ENCODE data around the gene C13orf46. TPM values are rescaled to one million over a fixed set of nuclear protein-coding genes. Genes with fewer than 3 reads are reported as not detected.

C13orf46 gene
- total RNA-seq, 1 experiment from 2014 or later = 1.4 TPM

- ChIA-PET CTCF (interaction anchor here (1.2 to 1.3 kb wide), 2 partner anchors 8 to 13 kb away, joined by 4 to 6 read pairs; no protein-coding TSS in a partner anchor), POLR2A (interaction anchor here (3.3 to 4.0 kb wide), 2 partner anchors 47 to 96 kb away, joined by 33 to 47 read pairs; no protein-coding TSS in a partner anchor)
- no peak for DNase-seq (ENCODE audit: unreplicated experiment)
- no peak overlapping the region for H3K27ac Mint-ChIP-seq (ENCODE audit: low read depth, unreplicated experiment)
- intact Hi-C loops (cut with micrococcal nuclease) = no loop called here
- TF ChIP-seq CTCF (IDR thresholded peaks at IDR 0.05; ENCODE audit: unreplicated experiment) = no peak
- H3K9me3 Mint-ChIP-seq (ENCODE audit: unreplicated experiment) = no peaks in the 10 kb centered on the region
- no peaks in the 10 kb centered on the region for H3K27me3 Mint-ChIP-seq (ENCODE audit: insufficient read depth, unreplicated experiment)
- no peaks in the 10 kb centered on the region for H3K36me3 Mint-ChIP-seq (ENCODE audit: insufficient read depth, unreplicated experiment)
- no TSS peak for BruUV-seq (replicated peaks)
- peaks cover 5% of the 10 kb centered on the region for H3K4me1 Mint-ChIP-seq (ENCODE audit: insufficient read depth, unreplicated experiment)
- H3K4me3 Mint-ChIP-seq (ENCODE audit: unreplicated experiment) = no peak overlapping the region
Observed at GRCh38 chr13:113968463-113969310, 5.2 kb downstream of the C13orf46 start.

DNA sequence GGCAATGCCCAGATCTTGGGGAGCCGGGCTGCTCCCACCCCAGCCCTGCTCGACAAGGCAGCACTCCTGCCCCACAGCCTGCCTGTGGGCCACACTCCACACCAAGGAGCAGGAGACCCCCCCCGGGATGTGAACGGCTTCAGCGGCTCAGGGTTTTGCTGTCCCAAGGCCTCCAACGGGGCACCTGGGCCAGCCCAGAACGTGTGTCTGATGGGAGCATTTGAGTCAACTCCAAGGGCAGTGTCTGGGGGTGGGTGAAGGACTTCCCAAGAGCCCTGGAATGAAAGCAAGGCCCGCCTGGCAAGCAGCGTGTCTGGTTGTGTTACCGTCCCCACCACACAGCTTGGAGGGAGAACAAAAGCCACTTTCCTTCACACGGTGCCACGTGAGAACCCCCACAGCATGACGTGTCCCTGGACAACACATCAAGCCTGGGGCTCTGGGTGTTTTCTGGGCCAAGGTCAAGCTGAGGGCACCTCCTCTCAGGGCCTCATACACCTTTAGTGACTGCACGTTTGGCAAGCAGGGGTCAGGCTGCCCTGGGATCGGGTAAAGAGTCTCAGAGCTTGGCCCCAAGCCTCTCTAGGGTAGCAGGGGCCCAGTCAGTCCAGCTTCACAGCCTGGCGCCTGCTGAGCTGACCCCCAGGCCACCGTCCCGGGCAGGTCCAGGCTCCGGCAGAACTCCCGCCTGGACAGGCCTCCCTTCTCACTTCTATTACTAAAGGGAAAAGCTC lies 6.0 kb downstream of the C13orf46 start:
- POLR2A ChIA-PET = no interaction called here
- Mint-ChIP-seq H3K36me3 (ENCODE audit: insufficient read depth, unreplicated experiment) (no peaks in the 10 kb centered on the region), H3K4me3 (ENCODE audit: unreplicated experiment) (no peak overlapping the region), H3K4me1 (ENCODE audit: insufficient read depth, unreplicated experiment) (peaks cover 5% of the 10 kb centered on the region), H3K9me3 (ENCODE audit: unreplicated experiment) (no peaks in the 10 kb centered on the region), H3K27ac (ENCODE audit: low read depth, unreplicated experiment) (no peak overlapping the region), H3K27me3 (ENCODE audit: insufficient read depth, unreplicated experiment) (no peaks in the 10 kb centered on the region)
- TF ChIP-seq CTCF (IDR thresholded peaks at IDR 0.05; ENCODE audit: unreplicated experiment) = no peak
- BruUV-seq (replicated peaks) = no TSS peak
- intact Hi-C loops (cut with micrococcal nuclease) = no loop called here
- CTCF ChIA-PET = interaction anchor here (1.2 to 1.3 kb wide), 2 partner anchors 8 to 14 kb away, joined by 4 to 6 read pairs; no protein-coding TSS in a partner anchor
- no peak for DNase-seq (ENCODE audit: unreplicated experiment)

DNA sequence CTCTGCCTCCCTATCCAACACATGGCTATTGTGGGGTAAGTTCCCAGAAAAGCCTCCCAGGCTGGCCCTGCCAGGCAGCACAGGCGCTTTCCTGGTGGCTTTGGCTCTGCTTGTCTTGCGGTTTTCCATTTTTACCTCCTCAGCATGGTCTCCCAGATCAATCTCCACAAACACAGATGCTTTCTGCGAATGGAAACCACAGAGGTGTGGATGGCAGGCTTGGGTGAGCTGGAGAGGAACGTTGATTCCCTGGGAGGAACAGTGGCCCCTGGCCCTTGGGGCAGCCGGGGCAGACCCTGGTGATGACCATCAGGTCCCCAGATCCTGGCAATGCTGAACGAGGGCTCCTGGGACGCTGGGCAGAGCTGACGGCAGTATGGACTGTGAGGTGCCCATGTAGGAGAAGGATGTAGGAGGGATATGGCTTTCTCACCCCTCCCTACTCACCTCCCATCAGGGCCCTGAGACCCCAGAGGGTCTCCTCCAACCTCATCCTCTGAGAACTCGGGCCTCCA lies 6.6 kb downstream of the C13orf46 start:
- intact Hi-C loops (cut with micrococcal nuclease) = no loop called here
- Mint-ChIP-seq H3K4me1 (ENCODE audit: insufficient read depth, unreplicated experiment) (peaks cover 5% of the 10 kb centered on the region), H3K27me3 (ENCODE audit: insufficient read depth, unreplicated experiment) (no peaks in the 10 kb centered on the region), H3K36me3 (ENCODE audit: insufficient read depth, unreplicated experiment) (no peaks in the 10 kb centered on the region), H3K27ac (ENCODE audit: low read depth, unreplicated experiment) (no peak overlapping the region), H3K9me3 (ENCODE audit: unreplicated experiment) (no peaks in the 10 kb centered on the region), H3K4me3 (ENCODE audit: unreplicated experiment) (no peak overlapping the region)
- no peak for DNase-seq (ENCODE audit: unreplicated experiment)
- TF ChIP-seq CTCF (IDR thresholded peaks at IDR 0.05; ENCODE audit: unreplicated experiment) = no peak
- CTCF ChIA-PET = no interaction called here
- POLR2A ChIA-PET = no interaction called here
- no TSS peak for BruUV-seq (replicated peaks)
